Nephron (organoid): Measurements from ENCODE around the gene FKRP.

ENCODE experiments used
- H3K27ac Mint-ChIP-seq, 3 experiments: 2 replicates each; pipeline ENCODE4 v1.8.0; 2020; ENCODE audit warnings: mixed read lengths in 3 of 3, mild to moderate bottlenecking in 2 of 3, moderate library complexity in 1 of 3
- H3K27me3 Mint-ChIP-seq: 2 replicates; pipeline ENCODE4 v1.8.0; 2021; ENCODE audit warnings: low read depth, mild to moderate bottlenecking, moderate library complexity, mixed read lengths
- H3K36me3 Mint-ChIP-seq: 2 replicates; pipeline ENCODE4 v1.8.0; 2020; ENCODE audit warnings: low read depth, mixed read lengths
- H3K4me1 Mint-ChIP-seq: 2 replicates; pipeline ENCODE4 v1.8.0; 2020; ENCODE audit warnings: mixed read lengths
- H3K4me3 Mint-ChIP-seq, 3 experiments: 2 replicates each; pipeline ENCODE4 v1.8.0; 2020; ENCODE audit warnings: mild to moderate bottlenecking in 3 of 3, mixed read lengths in 3 of 3, moderate library complexity in 2 of 3
- H3K9me3 Mint-ChIP-seq: 2 replicates; pipeline ENCODE4 v1.8.0; 2020; ENCODE audit warnings: mixed read lengths
- TF ChIP-seq, protein P1 (sequence below), 3 experiments: fragments of 200-600 bp; sonication (generic); IDR thresholded peaks; one replicate each; pipeline ENCODE4 v1.5.0; 2021; ENCODE audit warnings: antibody characterized with exemption in 3 of 3; ENCODE audit not compliant: unreplicated experiment in 3 of 3

The FKRP gene

DNA sequence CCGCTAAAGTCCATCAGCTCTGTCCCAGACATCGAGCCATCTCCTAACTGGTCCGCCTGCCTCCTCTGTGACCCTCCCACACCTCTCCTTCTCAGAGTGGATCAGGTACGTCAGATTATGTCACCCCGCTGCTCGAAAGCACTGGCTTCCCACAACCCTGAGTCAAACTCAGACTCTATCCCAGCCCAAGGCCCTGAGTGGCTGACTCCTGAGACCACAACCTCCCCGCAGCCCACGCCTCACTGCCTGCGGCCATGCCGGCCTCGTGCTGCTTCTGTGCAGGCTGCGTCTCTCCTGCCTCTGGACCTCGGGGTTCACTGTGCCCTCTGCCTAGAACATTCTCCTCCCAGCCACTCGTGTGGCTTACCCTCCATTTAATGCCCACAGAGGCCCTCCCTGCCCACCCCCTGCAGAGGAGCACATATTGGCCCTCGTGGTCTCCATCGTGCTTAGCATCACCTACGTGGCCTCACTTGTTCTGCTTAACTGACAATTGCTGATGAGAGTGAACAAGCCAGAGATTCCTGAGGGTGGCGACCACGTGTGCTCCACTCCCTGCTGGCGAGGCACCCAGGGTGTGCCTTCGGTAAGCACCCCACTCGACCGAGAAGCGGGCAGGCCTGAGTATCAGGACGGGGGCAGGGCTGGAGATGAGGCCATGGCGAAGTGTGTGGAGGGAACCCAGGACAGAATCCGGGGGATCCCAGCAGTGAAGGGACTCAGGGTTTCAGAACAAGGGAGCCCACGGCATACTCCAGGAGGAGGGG, 13.5 kb upstream of the FKRP start:
- H3K9me3 Mint-ChIP-seq = no peaks in the 10 kb centered on the region
- H3K27me3 Mint-ChIP-seq = no peaks in the 10 kb centered on the region
- no peak overlapping the region for H3K4me3 Mint-ChIP-seq
- peaks cover 47% of the 10 kb centered on the region for H3K36me3 Mint-ChIP-seq
- H3K27ac Mint-ChIP-seq = peak overlapping the region; percentile 18 to 37 (median 27)
- TF ChIP-seq, protein P1, sequence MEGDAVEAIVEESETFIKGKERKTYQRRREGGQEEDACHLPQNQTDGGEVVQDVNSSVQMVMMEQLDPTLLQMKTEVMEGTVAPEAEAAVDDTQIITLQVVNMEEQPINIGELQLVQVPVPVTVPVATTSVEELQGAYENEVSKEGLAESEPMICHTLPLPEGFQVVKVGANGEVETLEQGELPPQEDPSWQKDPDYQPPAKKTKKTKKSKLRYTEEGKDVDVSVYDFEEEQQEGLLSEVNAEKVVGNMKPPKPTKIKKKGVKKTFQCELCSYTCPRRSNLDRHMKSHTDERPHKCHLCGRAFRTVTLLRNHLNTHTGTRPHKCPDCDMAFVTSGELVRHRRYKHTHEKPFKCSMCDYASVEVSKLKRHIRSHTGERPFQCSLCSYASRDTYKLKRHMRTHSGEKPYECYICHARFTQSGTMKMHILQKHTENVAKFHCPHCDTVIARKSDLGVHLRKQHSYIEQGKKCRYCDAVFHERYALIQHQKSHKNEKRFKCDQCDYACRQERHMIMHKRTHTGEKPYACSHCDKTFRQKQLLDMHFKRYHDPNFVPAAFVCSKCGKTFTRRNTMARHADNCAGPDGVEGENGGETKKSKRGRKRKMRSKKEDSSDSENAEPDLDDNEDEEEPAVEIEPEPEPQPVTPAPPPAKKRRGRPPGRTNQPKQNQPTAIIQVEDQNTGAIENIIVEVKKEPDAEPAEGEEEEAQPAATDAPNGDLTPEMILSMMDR (IDR thresholded peaks at IDR 0.05; ENCODE audit: unreplicated experiment in 3 of 3) = no peak
- peaks cover 21% of the 10 kb centered on the region for H3K4me1 Mint-ChIP-seq

DNA sequence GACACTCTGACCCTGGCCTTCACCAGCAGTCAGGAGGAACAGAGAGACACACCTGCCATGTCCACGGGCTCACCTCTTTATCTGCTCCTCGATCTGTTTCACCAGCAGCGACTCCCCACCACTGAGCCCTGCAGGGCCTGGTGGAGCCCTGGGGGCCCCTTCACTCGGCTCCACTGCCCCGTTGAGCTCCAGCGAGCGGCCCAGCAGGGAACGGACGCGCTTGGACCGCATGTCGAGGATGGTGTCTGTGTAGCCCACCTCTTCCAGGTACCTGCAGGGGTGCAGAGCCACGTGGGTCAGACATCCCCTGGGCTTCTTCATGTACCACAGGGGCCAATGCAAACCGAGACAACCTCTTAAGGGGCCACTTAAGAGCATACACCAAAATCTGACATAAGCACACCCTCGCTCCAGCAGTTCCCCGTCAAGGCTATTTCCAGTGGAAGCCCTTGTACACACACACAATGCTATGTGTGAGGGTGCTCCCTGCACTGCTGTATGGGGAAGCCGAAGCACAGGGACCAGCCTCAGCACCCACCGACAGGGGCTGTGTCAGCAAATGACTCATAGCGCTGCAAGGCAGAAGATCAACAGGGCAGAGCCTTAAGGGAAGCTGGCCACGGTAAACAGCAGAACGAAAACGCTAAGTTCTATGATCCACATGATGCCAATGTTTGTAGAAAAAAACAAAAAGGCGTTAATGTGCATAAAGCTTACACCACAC, 12.7 kb upstream of the FKRP start:
- TF ChIP-seq, protein P1 (IDR thresholded peaks at IDR 0.05; ENCODE audit: unreplicated experiment in 3 of 3) = no peak
- H3K27me3 Mint-ChIP-seq = no peaks in the 10 kb centered on the region
- H3K9me3 Mint-ChIP-seq = no peaks in the 10 kb centered on the region
- H3K4me1 Mint-ChIP-seq = peaks cover 24% of the 10 kb centered on the region
- no peak overlapping the region for H3K27ac Mint-ChIP-seq
- H3K36me3 Mint-ChIP-seq = peaks cover 55% of the 10 kb centered on the region
- H3K4me3 Mint-ChIP-seq = no peak overlapping the region

DNA sequence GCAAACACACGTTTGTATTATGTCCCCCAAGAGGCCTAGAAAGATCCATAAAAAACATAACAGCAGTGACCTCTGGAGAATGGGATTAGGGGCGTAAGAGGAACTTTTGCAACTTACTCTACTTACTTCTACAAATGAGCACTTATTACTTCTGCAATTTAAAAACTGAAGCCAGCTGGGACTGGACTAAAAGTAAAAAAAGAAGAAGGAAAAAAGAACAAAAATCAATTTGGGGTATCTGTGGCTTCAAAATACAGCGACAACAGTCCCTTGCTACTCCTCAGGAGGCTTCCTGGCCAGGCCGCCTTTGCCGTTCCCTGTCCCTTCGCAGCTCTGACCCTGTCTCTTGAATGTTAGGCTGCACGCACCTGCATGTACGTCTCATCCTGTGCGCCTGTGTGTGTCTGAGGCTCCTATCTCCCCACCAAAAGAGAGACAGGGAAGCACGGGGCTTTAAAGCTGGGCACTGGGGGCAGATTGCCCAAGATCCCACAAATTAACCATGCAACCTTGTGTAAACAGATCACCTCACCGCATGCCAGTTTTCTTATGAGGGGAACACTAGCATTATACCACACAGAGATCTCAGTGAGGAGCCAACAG, 12.1 kb upstream of the FKRP start:
- Mint-ChIP-seq H3K27ac (no peak overlapping the region), H3K9me3 (no peaks in the 10 kb centered on the region), H3K36me3 (peaks cover 55% of the 10 kb centered on the region), H3K4me1 (peaks cover 25% of the 10 kb centered on the region), H3K27me3 (no peaks in the 10 kb centered on the region), H3K4me3 (no peak overlapping the region)
- TF ChIP-seq, protein P1 (IDR thresholded peaks at IDR 0.05; ENCODE audit: unreplicated experiment in 3 of 3) = no peak

DNA sequence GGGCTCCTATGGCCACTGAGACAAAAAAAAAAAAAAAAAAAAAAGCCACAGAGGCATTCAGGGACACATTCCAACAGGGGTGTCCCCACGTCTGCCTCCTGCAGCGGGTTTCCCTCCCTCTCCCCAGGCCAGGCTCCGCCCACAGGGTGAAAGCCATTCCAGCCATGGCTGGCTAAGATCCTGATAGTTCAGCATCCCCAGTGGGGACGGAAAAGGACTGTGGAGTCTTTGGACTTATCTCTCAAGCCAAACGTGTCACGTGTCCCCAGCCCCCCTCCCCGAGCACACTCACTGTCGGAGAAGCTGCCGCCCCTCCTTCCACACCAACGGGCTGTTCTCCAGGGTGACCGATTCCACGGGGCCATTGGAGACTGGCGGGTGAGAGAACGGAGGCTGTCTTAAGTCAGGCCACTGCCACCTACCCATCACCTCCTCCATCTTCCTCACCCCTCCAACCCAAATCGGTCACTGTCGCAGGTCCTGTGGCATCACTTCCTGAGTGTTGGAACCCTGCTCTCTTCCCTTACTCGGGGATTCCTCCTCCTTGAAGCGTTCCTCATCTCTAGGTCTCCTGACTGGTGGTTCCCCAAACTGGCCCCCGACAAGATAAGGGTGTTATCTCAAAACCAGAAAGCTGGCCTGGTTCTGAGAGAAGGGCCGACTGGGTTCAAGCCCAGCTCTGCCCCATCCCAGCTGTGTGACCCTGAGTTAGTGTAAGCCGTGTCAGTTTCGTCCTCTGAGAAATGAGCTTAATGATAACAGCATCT, 9.1 kb upstream of the FKRP start:
- H3K27me3 Mint-ChIP-seq = no peaks in the 10 kb centered on the region
- peaks cover 41% of the 10 kb centered on the region for H3K4me1 Mint-ChIP-seq
- TF ChIP-seq, protein P1 (IDR thresholded peaks at IDR 0.05; ENCODE audit: unreplicated experiment in 3 of 3) = no peak
- H3K27ac Mint-ChIP-seq = peak overlapping the region in 1 of 3 experiments; percentile 44
- no peak overlapping the region for H3K4me3 Mint-ChIP-seq
- H3K9me3 Mint-ChIP-seq = no peaks in the 10 kb centered on the region
- peaks cover 46% of the 10 kb centered on the region for H3K36me3 Mint-ChIP-seq

DNA sequence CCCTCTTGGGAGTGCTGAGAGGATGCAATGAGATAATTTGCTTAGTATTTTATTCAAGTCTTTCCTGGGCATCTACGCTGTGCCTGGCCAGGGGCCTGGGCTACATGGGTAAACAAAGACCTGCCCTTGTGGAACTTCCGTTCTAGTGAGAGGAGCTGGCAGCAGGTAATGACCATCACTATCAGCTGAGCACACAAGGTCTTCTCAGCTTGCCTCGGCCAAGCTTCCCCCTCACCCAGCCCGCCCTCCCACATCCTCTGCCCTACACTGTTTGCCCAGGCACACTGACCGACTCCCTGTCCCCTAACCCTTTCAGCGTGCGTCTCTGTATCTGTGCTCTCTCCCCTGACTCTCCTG, 8.6 kb upstream of the FKRP start:
- peaks cover 40% of the 10 kb centered on the region for H3K36me3 Mint-ChIP-seq
- no peaks in the 10 kb centered on the region for H3K9me3 Mint-ChIP-seq
- H3K27me3 Mint-ChIP-seq = no peaks in the 10 kb centered on the region
- peaks cover 42% of the 10 kb centered on the region for H3K4me1 Mint-ChIP-seq
- H3K27ac Mint-ChIP-seq = peak overlapping the region in 1 of 3 experiments; percentile 44
- no peak overlapping the region for H3K4me3 Mint-ChIP-seq
- TF ChIP-seq, protein P1 (IDR thresholded peaks at IDR 0.05; ENCODE audit: unreplicated experiment in 3 of 3) = no peak
